PC-3 (cell line): Measurements from ENCODE around the gene ASCL5. TPM values are rescaled to one million over a fixed set of nuclear protein-coding genes. Genes with fewer than 3 reads are reported as not detected.

ENCODE experiments used
- ATAC-seq: fragments of 200-7000 bp; cut with Tn5 transposase; 2 replicates; pipeline ENCODE4 v1.9.1; 2020; ENCODE audit warnings: mild to moderate bottlenecking, moderate library complexity
- BruUV-seq: library from RNA; stranded (reverse); fragments of 400-500 nt; replicated peaks from 2 replicates; lab custom pipeline; 2021; lab: Mats Ljungman, UMichigan
- CTCF ChIA-PET: fragments of 300-600 bp; sonication (Branson Sonifier 250); formaldehyde crosslinking; loops from one replicate; lab custom pipeline; 2022; ENCODE audit warnings: antibody characterized with exemption; lab: Charles Lee
- POLR2A ChIA-PET: fragments of 300-600 bp; sonication (Branson Sonifier 250); formaldehyde crosslinking; loops from one replicate; lab custom pipeline; 2022; ENCODE audit warnings: antibody characterized with exemption; ENCODE audit not compliant: unreplicated experiment; lab: Charles Lee
- DNase-seq: peaks from one replicate; pipeline ENCODE4 v3.0.0-alpha.2; 2015
- H2AFZ ChIP-seq: fragments of 300-600 bp; sonication (generic); 2 replicates; pipeline ENCODE4 v1.6.0; 2016; ENCODE audit warnings: antibody characterized with exemption, low read length
- H3F3A ChIP-seq: fragments of 300-600 bp; sonication (generic); one replicate; pipeline ENCODE4 v1.6.0; 2017; ENCODE audit warnings: antibody characterized with exemption, low read length, control low read depth, mild to moderate bottlenecking; ENCODE audit not compliant: unreplicated experiment
- H3K27ac ChIP-seq: fragments of 300-600 bp; sonication (generic); 2 replicates; pipeline ENCODE4 v1.5.1; 2016; ENCODE audit warnings: mild to moderate bottlenecking, low read length
- H3K27me3 ChIP-seq: fragments of 300-600 bp; sonication (generic); 2 replicates; pipeline ENCODE4 v1.6.1; 2016; ENCODE audit warnings: low read length, mixed read lengths
- H3K36me3 ChIP-seq: fragments of 300-600 bp; sonication (generic); 2 replicates; pipeline ENCODE4 v1.6.1; 2016; ENCODE audit warnings: low read depth, mixed run types, low read length, mixed read lengths
- H3K4me1 ChIP-seq: fragments of 300-600 bp; sonication (generic); 2 replicates; pipeline ENCODE4 v1.5.1; 2016; ENCODE audit warnings: low read length; ENCODE audit not compliant: insufficient read depth
- H3K4me2 ChIP-seq: fragments of 300-600 bp; sonication (generic); 2 replicates; pipeline ENCODE4 v1.6.0; 2016; ENCODE audit warnings: low read length
- H3K4me3 ChIP-seq: fragments of 300-600 bp; sonication (generic); 2 replicates; pipeline ENCODE4 v1.5.1; 2016; ENCODE audit warnings: mild to moderate bottlenecking, low read length, mixed read lengths
- H3K79me2 ChIP-seq: fragments of 300-600 bp; sonication (generic); 2 replicates; pipeline ENCODE4 v1.6.1; 2017; ENCODE audit warnings: low read length, mixed read lengths
- H3K9ac ChIP-seq: fragments of 300-600 bp; sonication (generic); 2 replicates; pipeline ENCODE4 v1.6.0; 2016; ENCODE audit warnings: mild to moderate bottlenecking, low read length
- H3K9me2 ChIP-seq: fragments of 300-600 bp; sonication (generic); replicated peaks from 2 replicates; pipeline ENCODE4 v1.6.1; 2016; ENCODE audit warnings: mixed run types, low read length, mixed read lengths
- H3K9me3 ChIP-seq: fragments of 300-600 bp; sonication (generic); 2 replicates; pipeline ENCODE4 v1.6.1; 2016; ENCODE audit warnings: low read length, mixed read lengths
- H4K20me1 ChIP-seq: fragments of 300-600 bp; sonication (generic); 2 replicates; pipeline ENCODE4 v1.6.1; 2016; ENCODE audit warnings: low read length, mixed read lengths
- EZH2 ChIP-seq: fragments of 300-600 bp; sonication (generic); IDR thresholded peaks from one replicate; pipeline ENCODE4 v1.6.1; 2017; ENCODE audit warnings: antibody characterized with exemption, mild to moderate bottlenecking, low read length; ENCODE audit not compliant: unreplicated experiment
- EZH2phosphoT487 ChIP-seq: fragments of 300-600 bp; sonication (generic); IDR thresholded peaks from 2 replicates; pipeline ENCODE4 v1.6.1; 2018; ENCODE audit warnings: mild to moderate bottlenecking, antibody characterized with exemption, low read length, borderline replicate concordance
- intact Hi-C: fragments of 100-400 bp; cut with micrococcal nuclease; formaldehyde crosslinking; loops from 2 replicates; pipeline ENCODE4 v1.9.0; 2023
- total RNA-seq: library from RNA; depleted of rRNA; stranded (reverse); fragments of >200 nt; gene quantifications from 2 replicates; pipeline ENCODE4 v1.2.3, GENCODE V29; 2014
- TF ChIP-seq, protein P1 (sequence below): fragments of 300-600 bp; sonication (generic); conservative IDR thresholded peaks from 2 replicates; pipeline ENCODE4 v1.5.1; 2017; ENCODE audit warnings: antibody characterized with exemption, low read depth, mild to moderate bottlenecking, low read length

ASCL5 gene
- total RNA-seq, 1 experiment from 2014 or later = 3.1 TPM

DNA sequence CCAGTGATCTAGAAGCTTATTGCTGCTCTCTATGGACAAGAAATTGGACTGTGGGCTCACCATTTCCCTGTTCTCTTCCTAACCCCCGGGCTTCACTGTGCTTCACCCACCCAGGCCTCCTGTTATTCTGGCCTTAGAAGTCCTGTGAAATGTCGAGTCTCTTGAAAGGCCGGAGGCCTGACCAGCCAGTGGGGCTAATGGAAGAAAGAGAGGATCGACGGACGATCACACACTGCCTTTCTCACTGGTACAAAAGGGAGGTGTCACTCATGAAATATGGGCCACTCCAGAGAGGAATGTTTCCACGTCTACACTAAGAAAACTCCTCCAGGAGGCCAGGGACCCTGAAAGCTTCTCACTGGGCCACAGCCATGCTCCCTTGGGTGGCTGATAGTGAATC is 50.9 kb downstream of the ASCL5 start:
- ChIA-PET POLR2A (no interaction called here), CTCF (no interaction called here)
- Histone ChIP-seq H4K20me1 (no peaks in the 10 kb centered on the region), H3K9ac (no peak overlapping the region), H3K4me1 (peaks cover 9% of the 10 kb centered on the region), H3K79me2 (no peaks in the 10 kb centered on the region), H3K27me3 (peaks cover 37% of the 10 kb centered on the region), H3F3A (no peaks in the 10 kb centered on the region), H3K9me2 (0 out of 2 replicates have a peak, but pooled peaks cover 4% of the 10 kb centered on the region), H2AFZ (no peak overlapping the region), H3K4me3 (no peak overlapping the region), H3K27ac (no peak overlapping the region), H3K9me3 (no peaks in the 10 kb centered on the region), H3K36me3 (no peaks in the 10 kb centered on the region), H3K4me2 (no peak overlapping the region)
- intact Hi-C loops = no loop called here
- BruUV-seq = no TSS peak
- TF ChIP-seq EZH2phosphoT487 (no peak), EZH2 (no peak)
- TF ChIP-seq, protein P1, sequence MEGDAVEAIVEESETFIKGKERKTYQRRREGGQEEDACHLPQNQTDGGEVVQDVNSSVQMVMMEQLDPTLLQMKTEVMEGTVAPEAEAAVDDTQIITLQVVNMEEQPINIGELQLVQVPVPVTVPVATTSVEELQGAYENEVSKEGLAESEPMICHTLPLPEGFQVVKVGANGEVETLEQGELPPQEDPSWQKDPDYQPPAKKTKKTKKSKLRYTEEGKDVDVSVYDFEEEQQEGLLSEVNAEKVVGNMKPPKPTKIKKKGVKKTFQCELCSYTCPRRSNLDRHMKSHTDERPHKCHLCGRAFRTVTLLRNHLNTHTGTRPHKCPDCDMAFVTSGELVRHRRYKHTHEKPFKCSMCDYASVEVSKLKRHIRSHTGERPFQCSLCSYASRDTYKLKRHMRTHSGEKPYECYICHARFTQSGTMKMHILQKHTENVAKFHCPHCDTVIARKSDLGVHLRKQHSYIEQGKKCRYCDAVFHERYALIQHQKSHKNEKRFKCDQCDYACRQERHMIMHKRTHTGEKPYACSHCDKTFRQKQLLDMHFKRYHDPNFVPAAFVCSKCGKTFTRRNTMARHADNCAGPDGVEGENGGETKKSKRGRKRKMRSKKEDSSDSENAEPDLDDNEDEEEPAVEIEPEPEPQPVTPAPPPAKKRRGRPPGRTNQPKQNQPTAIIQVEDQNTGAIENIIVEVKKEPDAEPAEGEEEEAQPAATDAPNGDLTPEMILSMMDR = no peak
- DNase-seq (no peak), ATAC-seq (no peak)

DNA sequence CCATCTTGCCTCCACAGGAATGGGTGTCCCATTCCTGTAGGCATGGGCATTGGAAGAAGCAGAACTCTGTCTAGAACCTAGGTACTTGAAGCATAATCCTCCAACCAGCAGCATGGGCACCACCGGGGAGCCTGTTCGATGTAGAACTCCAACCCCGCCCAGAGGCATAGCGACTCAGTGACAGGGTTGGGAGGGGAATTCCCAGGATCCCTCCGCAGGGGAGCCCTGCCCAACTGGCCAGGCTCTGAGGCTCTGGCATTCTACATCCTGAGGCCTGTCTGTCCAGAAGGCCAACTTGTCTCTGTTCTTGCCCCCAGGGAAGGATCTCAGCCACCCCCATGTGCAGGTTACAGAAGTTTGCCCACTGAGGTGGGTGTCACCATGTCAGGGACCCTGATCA is 53.0 kb downstream of the ASCL5 start:
- no peak overlapping the region for H3K4me3 ChIP-seq
- ATAC-seq (no peak), DNase-seq (no peak)
- POLR2A ChIA-PET = no interaction called here
- H3K4me1 ChIP-seq = peaks cover 9% of the 10 kb centered on the region
- H3K36me3 ChIP-seq = no peaks in the 10 kb centered on the region
- CTCF ChIA-PET = no interaction called here
- no peaks in the 10 kb centered on the region for H4K20me1 ChIP-seq
- no peaks in the 10 kb centered on the region for H3K9me3 ChIP-seq
- no peak overlapping the region for H3K4me2 ChIP-seq
- no peak overlapping the region for H3K9ac ChIP-seq
- peaks cover 41% of the 10 kb centered on the region for H3K27me3 ChIP-seq
- H3K79me2 ChIP-seq = no peaks in the 10 kb centered on the region
- H3F3A ChIP-seq = no peaks in the 10 kb centered on the region
- BruUV-seq = no TSS peak
- TF ChIP-seq EZH2 = no peak
- no peak for TF ChIP-seq EZH2phosphoT487
- TF ChIP-seq, protein P1 = no peak
- no peak overlapping the region for H2AFZ ChIP-seq
- intact Hi-C loops = no loop called here
- no peak overlapping the region for H3K27ac ChIP-seq
- 0 out of 2 replicates have a peak, but pooled peaks cover 4% of the 10 kb centered on the region for H3K9me2 ChIP-seq

DNA sequence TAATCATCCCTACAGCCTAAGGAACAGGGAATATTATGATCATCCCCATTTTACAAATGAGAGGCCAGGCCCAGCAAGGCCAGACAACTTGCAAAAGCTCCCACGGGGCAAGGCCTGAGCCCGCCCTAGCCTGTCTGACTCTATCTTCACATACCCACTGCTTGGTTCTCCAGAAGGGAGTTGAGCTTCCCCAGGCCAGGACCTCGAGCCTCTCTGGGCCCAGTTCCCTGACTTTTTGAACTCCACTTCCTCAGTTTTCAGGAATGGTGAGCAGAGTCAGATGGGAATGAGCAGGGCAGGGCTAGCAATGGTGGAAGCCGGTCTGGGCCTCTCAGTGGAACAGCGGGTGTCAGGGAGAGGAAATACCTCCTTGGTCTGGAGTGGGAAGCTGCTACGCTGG is 54.1 kb downstream of the ASCL5 start:
- H3K79me2 ChIP-seq = no peaks in the 10 kb centered on the region
- H3K4me1 ChIP-seq = peaks cover 9% of the 10 kb centered on the region
- peak overlapping the region; percentile 0; the same call in 1 of the 2 replicates for H3K9ac ChIP-seq
- peaks cover 43% of the 10 kb centered on the region for H3K27me3 ChIP-seq
- no peak overlapping the region for H3K27ac ChIP-seq
- H3K4me2 ChIP-seq = no peak overlapping the region
- H3K9me3 ChIP-seq = no peaks in the 10 kb centered on the region
- TF ChIP-seq, protein P1 = no peak
- no peak for TF ChIP-seq EZH2
- TF ChIP-seq EZH2phosphoT487 = no peak
- CTCF ChIA-PET = interaction anchor here (1.5 kb wide), 1 partner anchor 46 kb away, joined by 5 read pairs; no protein-coding TSS in a partner anchor
- POLR2A ChIA-PET = interaction anchor here (0.6 kb wide), 2 partner anchors 158 to 190 kb away, joined by 5 to 6 read pairs; no protein-coding TSS in a partner anchor
- H3F3A ChIP-seq = no peaks in the 10 kb centered on the region
- no peaks in the 10 kb centered on the region for H4K20me1 ChIP-seq
- intact Hi-C loops = no loop called here
- DNase-seq (no peak), ATAC-seq (no peak)
- no peaks in the 10 kb centered on the region for H3K36me3 ChIP-seq
- H3K4me3 ChIP-seq = no peak overlapping the region
- no peak overlapping the region for H2AFZ ChIP-seq
- no TSS peak for BruUV-seq
- 0 out of 2 replicates have a peak, but pooled peaks cover 4% of the 10 kb centered on the region for H3K9me2 ChIP-seq
